Esophagus muscularis mucosa (tissue), 4 donors: ENCODE results near the gene ZNF77. TPM values are rescaled to one million over a fixed set of nuclear protein-coding genes. Genes with fewer than 3 reads are reported as not detected.
A peak's percentile ranks its signal among the peaks of the same experiment; 100 is the strongest.
"Not testable (repeated sequence)": the region's sequence is repeated elsewhere in the genome, so short reads cannot be mapped to it uniquely, and the experiment has no call there.

ENCODE experiments used
- DNase-seq: peaks from one replicate; pipeline ENCODE4 v3.0.0-alpha.2; 2017; ENCODE audit errors: extremely low spot score
- H3K27ac ChIP-seq, 4 donors: fragments of 200-600 bp; sonication (generic); replicated peaks in 1 of 4; 1 replicate in 3 of 4; 2 replicates in 1 of 4; pipeline ENCODE4 v1.5.1; 2016 to 2019; ENCODE audit warnings: mild to moderate bottlenecking in 1 of 4
- H3K27me3 ChIP-seq, 4 donors: fragments of 200-600 bp; sonication (generic); one replicate each; pipeline versions ENCODE4 v1.5.1 to v1.6.0; 2016 to 2019
- H3K36me3 ChIP-seq, 4 donors: fragments of 200-600 bp; sonication (generic); one replicate each; pipeline ENCODE4 v1.5.1; 2016 to 2019
- H3K4me1 ChIP-seq, 4 donors: fragments of 200-600 bp; sonication (generic); one replicate each; pipeline ENCODE4 v1.5.1; 2016 to 2019
- H3K4me3 ChIP-seq, 4 donors: fragments of 200-600 bp; sonication (generic); 1 replicate in 2 of 4; 2 replicates in 2 of 4; pipeline ENCODE4 v1.5.1; 2016 to 2019; ENCODE audit warnings: mild to moderate bottlenecking in 4 of 4, moderate library complexity in 1 of 4
- H3K9me3 ChIP-seq, 4 donors: fragments of 200-600 bp; sonication (generic); 1 replicate in 3 of 4; 2 replicates in 1 of 4; pipeline ENCODE4 v1.5.1; 2016 to 2019
- CTCF ChIP-seq, 3 experiments: fragments of 200-600 bp in 2 of 3; fragments of 450-650 bp in 1 of 3; sonication (generic) in 2 of 3; IDR thresholded peaks; one replicate each; pipeline ENCODE4 v1.5.1; 2017 to 2019; ENCODE audit warnings: antibody characterized with exemption in 3 of 3, mild to moderate bottlenecking in 2 of 3, moderate library complexity in 1 of 3
- EP300 ChIP-seq: sonication (generic); formaldehyde crosslinking; IDR thresholded peaks from one replicate; pipeline ENCODE4 v1.6.1; 2017; ENCODE audit warnings: antibody characterized with exemption
- POLR2A ChIP-seq: fragments of 450-650 bp; IDR thresholded peaks from one replicate; pipeline ENCODE4 v1.6.1; 2017; ENCODE audit warnings: antibody characterized with exemption, moderate library complexity, mild to moderate bottlenecking, low read depth
- POLR2AphosphoS5 ChIP-seq, 2 donors: sonication (generic); formaldehyde crosslinking; IDR thresholded peaks; one replicate each; pipeline ENCODE4 v1.6.1; 2017; ENCODE audit warnings: antibody characterized with exemption in 2 of 2
- WGBS: methylation state at CpG from one replicate; pipeline ENCODE4 v1.1.5; 2018; 5-methylcytosine and 5-hydroxymethylcytosine counted together
- intact Hi-C: fragments of 100-400 bp; cut with DNase I; formaldehyde crosslinking; loops from one replicate; pipeline ENCODE4 v1.15.1; 2023
- total RNA-seq, 4 donors: library from RNA; depleted of rRNA; stranded (reverse); fragments of >200 nt; gene quantifications; one replicate each; pipeline versions ENCODE4 v1.1.0 to v1.2.1, GENCODE V29; 2016

ZNF77 gene
- total RNA-seq, 4 donors from 2014 or later = 2.5 to 4.2 (median 3.0) TPM

DNA sequence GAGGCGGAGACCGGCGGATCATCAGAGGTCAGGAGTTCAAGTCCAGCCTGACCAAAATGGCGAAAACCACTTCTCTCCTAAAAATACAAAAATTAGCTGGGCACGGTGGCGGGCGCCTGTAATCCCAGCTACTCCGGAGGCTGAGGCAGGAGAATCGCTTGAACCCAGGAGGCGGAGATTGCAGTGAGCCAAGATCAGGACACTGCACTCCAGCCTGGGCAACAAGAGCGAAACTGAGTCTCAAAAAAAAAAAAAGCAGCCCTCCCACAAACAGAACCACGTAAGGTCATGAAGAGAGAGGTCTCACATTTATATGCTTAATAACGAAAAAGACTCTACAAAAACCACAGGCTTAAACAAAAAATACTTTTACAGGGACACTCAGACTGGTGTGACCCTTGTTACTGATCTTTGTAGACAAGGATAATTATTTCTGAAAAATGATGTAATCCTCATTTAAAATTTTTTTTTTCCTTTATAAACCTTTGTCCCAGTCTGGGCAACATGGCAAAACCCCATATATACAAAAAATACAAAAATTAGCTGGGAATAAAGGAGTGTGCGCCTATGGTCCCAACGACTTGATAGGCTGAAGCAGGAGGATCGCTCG lies 909 bp upstream of the ZNF77 start:
- intact Hi-C loops = no loop called here
- Histone ChIP-seq H3K36me3 (no peaks in the 10 kb centered on the region), H3K9me3 (no peaks in the 10 kb centered on the region), H3K27ac (peak overlapping the region; percentile 82 to 96 (median 92)), H3K27me3 (no peaks in the 10 kb centered on the region), H3K4me1 (peaks cover 25 to 35% (median 31%) of the 10 kb centered on the region in 4 donors), H3K4me3 (peak overlapping the region; percentile 83 to 95 (median 88))
- TF ChIP-seq CTCF (IDR thresholded peaks at IDR 0.05) (no peak), POLR2AphosphoS5 (IDR thresholded peaks at IDR 0.05) (no peak), POLR2A (no peak), EP300 (no peak)
- DNase-seq = no peak
- 42% methylated on average over 17 of the region's 17 CpGs for WGBS

DNA sequence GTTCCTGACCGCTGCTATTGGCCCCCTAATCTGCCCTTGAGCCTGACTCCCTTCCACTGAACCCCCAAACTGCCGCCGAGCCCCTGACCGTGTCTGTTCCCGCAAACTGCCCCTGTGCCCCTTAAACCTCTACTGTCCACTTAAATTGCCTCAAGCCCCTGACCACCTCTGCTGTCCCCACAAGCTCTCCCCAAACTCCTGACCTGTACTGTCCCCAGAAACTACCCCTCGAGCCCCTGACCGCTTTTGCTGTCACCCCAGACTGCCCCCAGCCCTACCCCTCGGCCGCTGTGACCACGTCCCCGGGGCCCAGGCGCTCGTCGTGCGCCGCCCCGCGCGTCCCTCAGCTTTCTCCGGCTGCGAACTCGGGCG lies 382 bp downstream of the ZNF77 start:
- H3K4me1 ChIP-seq = peaks cover 22 to 29% (median 24%) of the 10 kb centered on the region in 4 donors
- intact Hi-C loops = loop anchor here (5.0 kb wide), 1 partner anchor 42 kb away; the partner anchor contains the start of gene ZNF57
- DNase-seq = no peak
- peaks cover 0 to 5% (median 2%) of the 10 kb centered on the region in 4 donors for H3K36me3 ChIP-seq
- peak overlapping the region; percentile 82 to 96 (median 92) for H3K27ac ChIP-seq
- no peaks in the 10 kb centered on the region for H3K9me3 ChIP-seq
- 5% methylated on average over 20 of the region's 23 CpGs for whole genome bisulfite sequencing
- H3K4me3 ChIP-seq = peak overlapping the region; percentile 83 to 95 (median 88)
- TF ChIP-seq CTCF (IDR thresholded peaks at IDR 0.05) (no peak), POLR2A (no peak), POLR2AphosphoS5 (IDR thresholded peaks at IDR 0.05) (no peak), EP300 (no peak)
- no peaks in the 10 kb centered on the region for H3K27me3 ChIP-seq

DNA sequence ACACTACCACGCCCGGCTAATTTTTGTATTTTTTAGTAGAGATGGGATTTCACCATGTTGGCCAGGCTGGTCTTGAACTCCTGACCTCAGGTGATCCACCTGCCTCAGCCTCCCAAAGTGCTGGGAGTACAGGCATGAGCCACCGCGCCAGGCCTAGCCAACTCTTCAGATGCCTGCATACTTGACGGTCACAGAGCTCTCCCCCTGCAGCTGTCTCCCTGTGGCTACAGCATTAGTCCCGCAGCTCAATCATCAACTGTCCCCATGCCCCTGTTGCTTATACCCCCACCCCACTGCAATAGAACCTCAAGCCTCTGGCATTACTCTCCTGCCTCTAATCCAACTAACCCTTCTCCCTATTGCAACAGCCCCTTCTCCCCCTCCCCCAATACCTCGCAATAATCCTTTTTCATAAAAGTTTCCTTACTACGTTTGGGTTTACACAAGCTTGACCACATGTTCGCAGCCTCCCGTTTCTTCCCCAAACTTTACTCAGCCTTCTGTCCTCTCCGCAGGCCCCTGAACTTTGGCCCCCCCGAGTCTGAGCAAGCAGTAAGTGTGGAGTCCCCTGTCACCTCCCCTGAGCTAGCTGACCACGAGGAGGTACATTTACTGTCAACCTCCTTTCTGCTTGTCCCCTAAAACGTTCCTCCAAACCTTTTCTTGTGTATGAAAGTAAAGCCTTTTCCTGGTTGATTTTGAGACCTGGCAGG lies 1.7 kb downstream of the ZNF77 start:
- no peaks in the 10 kb centered on the region for H3K9me3 ChIP-seq
- no peak overlapping the region for H3K4me3 ChIP-seq
- TF ChIP-seq CTCF (IDR thresholded peaks at IDR 0.05) = no peak
- TF ChIP-seq EP300 = no peak
- no peak for TF ChIP-seq POLR2A
- no peak for TF ChIP-seq POLR2AphosphoS5 (IDR thresholded peaks at IDR 0.05)
- 83% methylated on average over 14 of the region's 14 CpGs for WGBS
- H3K4me1 ChIP-seq = peaks cover 12 to 19% (median 18%) of the 10 kb centered on the region in 4 donors
- intact Hi-C loops = loop anchor here (5.0 kb wide), 1 partner anchor 41 kb away; the partner anchor contains the start of gene ZNF57
- peaks cover 0 to 16% (median 9%) of the 10 kb centered on the region in 4 donors for H3K36me3 ChIP-seq
- no peak overlapping the region for H3K27ac ChIP-seq
- H3K27me3 ChIP-seq = no peaks in the 10 kb centered on the region
- no peak for DNase-seq

GRCh38 chr19:2935863-2936262 lies 8.9 kb downstream of the ZNF77 start:
- DNase-seq, intact Hi-C loops, H3K27ac ChIP-seq, H3K4me3 ChIP-seq, H3K4me1 ChIP-seq, H3K27me3 ChIP-seq: not testable (repeated sequence)
- H3K9me3 ChIP-seq = peaks cover 7 to 31% (median 29%) of the 10 kb centered on the region in 4 donors
- peaks cover 36 to 84% (median 53%) of the 10 kb centered on the region in 4 donors for H3K36me3 ChIP-seq
- WGBS = over 99% methylated on average over 4 of the region's 4 CpGs

DNA sequence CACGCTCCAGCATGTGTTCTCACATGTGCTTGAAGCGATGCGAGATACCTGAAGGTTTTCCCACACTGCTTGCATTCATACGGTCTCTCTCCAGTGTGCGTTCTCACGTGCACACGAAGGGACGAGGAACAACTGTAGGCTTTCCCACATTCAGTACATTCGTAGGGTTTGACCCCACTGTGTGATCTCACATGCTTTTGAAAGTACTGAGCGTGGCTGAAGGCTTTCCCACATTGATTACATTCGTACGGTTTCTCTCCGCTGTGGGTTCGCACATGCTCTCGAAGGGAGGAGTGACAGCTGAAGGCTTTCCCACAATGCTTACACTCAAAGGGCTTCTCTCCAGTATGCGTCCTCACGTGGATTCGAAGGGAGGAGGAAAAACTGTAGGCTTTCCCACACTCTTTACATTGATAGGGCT lies 11.3 kb downstream of the ZNF77 start:
- intact Hi-C loops = no loop called here
- H3K4me1 ChIP-seq = no peaks in the 10 kb centered on the region
- 98% methylated on average over 18 of the region's 18 CpGs for WGBS
- H3K27ac ChIP-seq = no peak overlapping the region
- no peak overlapping the region for H3K4me3 ChIP-seq
- TF ChIP-seq POLR2A (no peak), CTCF (IDR thresholded peaks at IDR 0.05) (no peak), POLR2AphosphoS5 (IDR thresholded peaks at IDR 0.05) (no peak), EP300 (no peak)
- no peaks in the 10 kb centered on the region for H3K27me3 ChIP-seq
- no peak for DNase-seq
- H3K36me3 ChIP-seq = peaks cover 36 to 75% (median 48%) of the 10 kb centered on the region in 4 donors
- H3K9me3 ChIP-seq = peaks cover 7 to 31% (median 29%) of the 10 kb centered on the region in 4 donors
